Effector memory CD8-positive, alpha-beta T cell (primary cell): ENCODE measurements around the gene CCDC122.

Experiments
- ATAC-seq: fragments of 150-1000 bp; cut with Tn5 transposase; replicated peaks from 2 replicates; pipeline ENCODE4 v1.10.0; 2021; ENCODE audit warnings: mild to moderate bottlenecking, moderate library complexity
- DNase-seq, 3 experiments: peaks; one replicate each; pipeline ENCODE4 v3.0.0; 2021
- H3K27ac Mint-ChIP-seq, 2 donors: one replicate each; pipeline ENCODE4 v1.8.0; 2022; ENCODE audit warnings: mild to moderate bottlenecking in 2 of 2, mixed read lengths in 2 of 2, moderate library complexity in 2 of 2
- H3K27me3 Mint-ChIP-seq, 2 donors: one replicate each; pipeline ENCODE4 v1.8.0; 2022; ENCODE audit warnings: mixed read lengths in 2 of 2
- H3K36me3 Mint-ChIP-seq: one replicate; pipeline ENCODE4 v1.8.0; 2022; ENCODE audit warnings: mild to moderate bottlenecking, moderate library complexity, mixed read lengths; ENCODE audit not compliant: insufficient read depth
- H3K4me1 Mint-ChIP-seq, 2 donors: one replicate each; pipeline ENCODE4 v1.8.0; 2022; ENCODE audit warnings: low read depth in 2 of 2, mixed read lengths in 2 of 2
- H3K4me3 Mint-ChIP-seq, 2 donors: one replicate each; pipeline ENCODE4 v1.8.0; 2022; ENCODE audit warnings: mild to moderate bottlenecking in 2 of 2, mixed read lengths in 2 of 2, moderate library complexity in 2 of 2
- H3K9me3 Mint-ChIP-seq, 2 donors: one replicate each; pipeline ENCODE4 v1.8.0; 2022; ENCODE audit warnings: mixed read lengths in 2 of 2

The CCDC122 gene

GRCh38 chr13:43805681-43806128 lies 73.8 kb downstream of the CCDC122 start:
- DNase-seq (no peak), ATAC-seq (no peak)
- peaks cover 11% of the 10 kb centered on the region in 2 donors for H3K27me3 Mint-ChIP-seq
- H3K4me1 Mint-ChIP-seq: no peaks in the 10 kb centered on the region
- no peaks in the 10 kb centered on the region for H3K36me3 Mint-ChIP-seq
- no peak overlapping the region for H3K4me3 Mint-ChIP-seq
- H3K9me3 Mint-ChIP-seq: no peaks in the 10 kb centered on the region
- no peak overlapping the region for H3K27ac Mint-ChIP-seq

GRCh38 chr13:43805071-43805468 lies 74.5 kb downstream of the CCDC122 start:
- DNase-seq (no peak), ATAC-seq (no peak)
- Mint-ChIP-seq H3K4me1 (no peaks in the 10 kb centered on the region), H3K9me3 (no peaks in the 10 kb centered on the region), H3K36me3 (no peaks in the 10 kb centered on the region), H3K4me3 (no peak overlapping the region), H3K27ac (no peak overlapping the region), H3K27me3 (peaks cover 8 to 11% of the 10 kb centered on the region in 2 donors)

GRCh38 chr13:43804461-43805070 lies 75.0 kb downstream of the CCDC122 start:
- peak; percentile 15 to 34 (median 26) for DNase-seq

GRCh38 chr13:43802511-43802910 lies 77.0 kb downstream of the CCDC122 start:
- H3K27me3 Mint-ChIP-seq: peaks cover 14 to 15% of the 10 kb centered on the region in 2 donors
- no peaks in the 10 kb centered on the region for H3K9me3 Mint-ChIP-seq
- no peak overlapping the region for H3K4me3 Mint-ChIP-seq
- no peaks in the 10 kb centered on the region for H3K4me1 Mint-ChIP-seq
- H3K36me3 Mint-ChIP-seq: no peaks in the 10 kb centered on the region
- DNase-seq (no peak), ATAC-seq (no peak)
- H3K27ac Mint-ChIP-seq: no peak overlapping the region

More at GRCh38 chr13:43804461-43805070, 75.0 kb downstream of the CCDC122 start:
- Mint-ChIP-seq H3K27ac (no peak overlapping the region), H3K9me3 (no peaks in the 10 kb centered on the region), H3K4me3 (no peak overlapping the region), H3K36me3 (no peaks in the 10 kb centered on the region), H3K4me1 (no peaks in the 10 kb centered on the region), H3K27me3 (peaks cover 8 to 15% of the 10 kb centered on the region in 2 donors)
- peak; percentile 46 for ATAC-seq

- no peaks in the 10 kb centered on the region for H3K4me1 Mint-ChIP-seq
- H3K27ac Mint-ChIP-seq: no peak overlapping the region
- peaks cover 13 to 14% of the 10 kb centered on the region in 2 donors for H3K27me3 Mint-ChIP-seq
- no peak for DNase-seq
- H3K4me3 Mint-ChIP-seq: no peak overlapping the region
- H3K36me3 Mint-ChIP-seq: no peaks in the 10 kb centered on the region
- no peak for ATAC-seq
- H3K9me3 Mint-ChIP-seq: no peaks in the 10 kb centered on the region
Measured at GRCh38 chr13:43800828-43801227, 78.7 kb downstream of the CCDC122 start.

- H3K4me1 Mint-ChIP-seq: no peaks in the 10 kb centered on the region
- ATAC-seq (no peak), DNase-seq (no peak)
- H3K36me3 Mint-ChIP-seq: no peaks in the 10 kb centered on the region
- no peak overlapping the region for H3K27ac Mint-ChIP-seq
- H3K4me3 Mint-ChIP-seq: no peak overlapping the region
- H3K9me3 Mint-ChIP-seq: no peaks in the 10 kb centered on the region
- H3K27me3 Mint-ChIP-seq: peaks cover 14 to 15% of the 10 kb centered on the region in 2 donors
Measured at GRCh38 chr13:43799191-43799590, 80.3 kb downstream of the CCDC122 start.

- Mint-ChIP-seq H3K27me3 (peaks cover 14 to 19% of the 10 kb centered on the region in 2 donors), H3K36me3 (no peaks in the 10 kb centered on the region), H3K27ac (no peak overlapping the region), H3K4me3 (no peak overlapping the region), H3K4me1 (no peaks in the 10 kb centered on the region), H3K9me3 (no peaks in the 10 kb centered on the region)
- DNase-seq: no peak
- ATAC-seq: no peak
Measured at GRCh38 chr13:43797869-43798268, 81.7 kb downstream of the CCDC122 start.

GRCh38 chr13:43797159-43797558 lies 82.4 kb downstream of the CCDC122 start:
- no peaks in the 10 kb centered on the region for H3K9me3 Mint-ChIP-seq
- no peak for DNase-seq
- no peak for ATAC-seq
- H3K4me1 Mint-ChIP-seq: no peaks in the 10 kb centered on the region
- H3K27ac Mint-ChIP-seq: no peak overlapping the region
- no peak overlapping the region for H3K4me3 Mint-ChIP-seq
- no peaks in the 10 kb centered on the region for H3K36me3 Mint-ChIP-seq
- peaks cover 14 to 26% of the 10 kb centered on the region in 2 donors for H3K27me3 Mint-ChIP-seq

GRCh38 chr13:43794416-43794815 lies 85.1 kb downstream of the CCDC122 start:
- Mint-ChIP-seq H3K27ac (no peak overlapping the region), H3K9me3 (no peaks in the 10 kb centered on the region), H3K36me3 (no peaks in the 10 kb centered on the region), H3K4me1 (no peaks in the 10 kb centered on the region), H3K4me3 (no peak overlapping the region), H3K27me3 (peaks cover 14 to 28% of the 10 kb centered on the region in 2 donors)
- DNase-seq (no peak), ATAC-seq (no peak)

GRCh38 chr13:43792076-43792881 lies 87.3 kb downstream of the CCDC122 start:
- no peak for ATAC-seq
- H3K4me3 Mint-ChIP-seq: no peak overlapping the region
- no peak overlapping the region for H3K27ac Mint-ChIP-seq
- H3K36me3 Mint-ChIP-seq: no peaks in the 10 kb centered on the region
- H3K27me3 Mint-ChIP-seq: peaks cover 22 to 46% of the 10 kb centered on the region in 2 donors
- no peaks in the 10 kb centered on the region for H3K4me1 Mint-ChIP-seq
- DNase-seq: no peak
- H3K9me3 Mint-ChIP-seq: no peaks in the 10 kb centered on the region

- H3K4me1 Mint-ChIP-seq: peaks cover 2 to 4% of the 10 kb centered on the region in 2 donors
- ATAC-seq (no peak), DNase-seq (no peak)
- H3K9me3 Mint-ChIP-seq: no peaks in the 10 kb centered on the region
- no peak overlapping the region for H3K27ac Mint-ChIP-seq
- peak overlapping the region; percentile 55 to 77 for H3K4me3 Mint-ChIP-seq
- H3K27me3 Mint-ChIP-seq: peaks cover 32 to 57% of the 10 kb centered on the region in 2 donors
- H3K36me3 Mint-ChIP-seq: no peaks in the 10 kb centered on the region
Measured at GRCh38 chr13:43787997-43788396, 91.5 kb downstream of the CCDC122 start.

GRCh38 chr13:43787518-43787891 lies 92.0 kb downstream of the CCDC122 start:
- no peak for ATAC-seq
- Mint-ChIP-seq H3K27ac (no peak overlapping the region), H3K9me3 (no peaks in the 10 kb centered on the region), H3K4me1 (peaks cover 2 to 4% of the 10 kb centered on the region in 2 donors), H3K27me3 (peaks cover 32 to 53% of the 10 kb centered on the region in 2 donors), H3K36me3 (no peaks in the 10 kb centered on the region), H3K4me3 (peak overlapping the region; percentile 55 to 77)
- no peak for DNase-seq

GRCh38 chr13:43786766-43787517 lies 92.6 kb downstream of the CCDC122 start, which contains the start of gene ENOX1:
TSS of gene ENOX1 (minus strand) at chr13:43786972.
- no peak for ATAC-seq
- peaks cover 32 to 47% of the 10 kb centered on the region in 2 donors for H3K27me3 Mint-ChIP-seq

More at GRCh38 chr13:43786766-43787517, 92.6 kb downstream of the CCDC122 start, which contains the start of gene ENOX1:
- Mint-ChIP-seq H3K4me3 (peak within 1 kb of the TSS; percentile 77 to 83), H3K4me1 (peaks cover 2 to 4% of the 10 kb centered on the region in 2 donors), H3K36me3 (no peaks in the 10 kb centered on the region), H3K27ac (no peak within 1 kb of the TSS), H3K9me3 (no peaks in the 10 kb centered on the region)
- no peak for DNase-seq
